Measurements from ENCODE around the gene RTN4RL1.

RTN4RL1 gene

GRCh38 chr17:2059547-2060384, 34.6 kb upstream of the RTN4RL1 start:
- DNase-seq (ENCODE audit: extremely low read depth, low read depth), result no peak
- no peak for TF ChIP-seq CTCF (IDR thresholded peaks at IDR 0.05; ENCODE audit: low read depth, low read length, missing control alignments)
- H3K4me3 ChIP-seq (replicated peaks; ENCODE audit: low read depth, low read length), result peak overlapping the region; percentile 12

GRCh38 chr17:2058586-2059546, 33.7 kb upstream of the RTN4RL1 start:
- peak overlapping the region; percentile 81 for H3K4me3 ChIP-seq (replicated peaks; ENCODE audit: low read depth, low read length)
- peak; percentile 45 for TF ChIP-seq CTCF (IDR thresholded peaks at IDR 0.05; ENCODE audit: low read depth, low read length, missing control alignments)
- no peak for DNase-seq (ENCODE audit: extremely low read depth, low read depth)

- peak overlapping the region; percentile 81 for H3K4me3 ChIP-seq (replicated peaks; ENCODE audit: low read depth, low read length)
- DNase-seq (ENCODE audit: extremely low read depth, low read depth), result no peak
- TF ChIP-seq CTCF (IDR thresholded peaks at IDR 0.05; ENCODE audit: low read depth, low read length, missing control alignments), result no peak
Measured at GRCh38 chr17:2057760-2058585, 32.8 kb upstream of the RTN4RL1 start.

- H3K4me3 ChIP-seq (replicated peaks; ENCODE audit: low read depth, low read length), result peak overlapping the region; percentile 81
- no peak for TF ChIP-seq CTCF (IDR thresholded peaks at IDR 0.05; ENCODE audit: low read depth, low read length, missing control alignments)
Measured at GRCh38 chr17:2057175-2057759, 32.1 kb upstream of the RTN4RL1 start.

GRCh38 chr17:2056206-2057174, 31.4 kb upstream of the RTN4RL1 start:
- no peak for TF ChIP-seq CTCF (IDR thresholded peaks at IDR 0.05; ENCODE audit: low read depth, low read length, missing control alignments)
- DNase-seq (ENCODE audit: extremely low read depth, low read depth), result no peak
- H3K4me3 ChIP-seq (replicated peaks; ENCODE audit: low read depth, low read length), result peak overlapping the region; percentile 81

More at GRCh38 chr17:2057175-2057759, 32.1 kb upstream of the RTN4RL1 start:
- no peak for DNase-seq (ENCODE audit: extremely low read depth, low read depth)
